ENCODE results near the gene LRPAP1. TPM values are rescaled to one million over a fixed set of nuclear protein-coding genes. Genes with fewer than 3 reads are reported as not detected.
A peak's percentile ranks its signal among the peaks of the same experiment; 100 is the strongest.

LRPAP1 gene
- total RNA-seq, 1 donor from 2014 or later = 64.6 TPM

DNA sequence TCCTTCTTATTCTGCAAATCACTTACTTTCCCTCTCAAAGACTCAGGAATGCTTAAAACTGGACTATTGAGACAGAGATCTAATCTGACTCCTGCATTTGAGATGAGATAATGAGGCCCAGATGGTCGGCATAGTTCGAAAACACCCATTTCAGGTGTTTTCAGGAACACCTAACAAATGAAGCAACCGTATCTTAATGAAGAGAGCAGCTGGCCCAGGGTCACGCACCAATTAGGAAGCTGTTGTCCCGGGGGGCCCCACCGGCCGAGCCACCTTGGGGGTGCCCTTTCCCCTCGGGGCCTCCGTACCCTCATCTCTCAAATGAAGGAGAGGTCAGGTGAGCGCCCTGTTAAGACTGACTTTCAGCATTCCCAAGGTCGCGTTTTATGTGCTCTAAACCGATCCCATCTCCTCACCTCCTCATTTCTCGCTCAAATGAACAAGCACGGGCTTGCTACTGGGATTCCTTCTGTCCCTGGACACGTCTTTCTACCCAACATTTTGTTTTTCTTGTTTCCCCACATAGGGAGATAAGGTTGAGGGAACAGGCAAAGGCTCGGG is 824 bp downstream of the LRPAP1 start:
- ATAC-seq = peak; percentile 6

GRCh38 chr4:3530663-3531254 is 1.5 kb downstream of the LRPAP1 start:
- ATAC-seq = no peak

DNA sequence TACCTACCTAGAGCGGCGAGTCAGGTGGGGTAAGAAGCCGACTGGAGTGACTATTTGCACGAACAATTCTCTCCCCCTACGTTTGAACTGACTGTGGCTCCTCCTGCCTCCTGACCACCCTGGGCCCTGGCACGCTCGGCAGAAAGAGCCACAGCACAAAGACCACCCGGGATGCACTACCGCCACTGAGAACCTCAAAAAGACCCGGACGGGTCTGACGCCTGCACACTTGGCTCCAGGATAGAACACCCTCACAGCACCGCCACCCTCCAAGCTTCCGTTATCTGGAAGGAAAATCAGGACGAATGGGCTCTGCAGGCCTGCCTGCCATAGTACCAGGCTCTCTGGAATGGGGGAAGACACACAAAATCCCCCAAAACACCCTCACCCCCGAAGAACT is 2.2 kb downstream of the LRPAP1 start:
- ATAC-seq = no peak

GRCh38 chr4:3529363-3529762 is 2.9 kb downstream of the LRPAP1 start:
- no peak for ATAC-seq

DNA sequence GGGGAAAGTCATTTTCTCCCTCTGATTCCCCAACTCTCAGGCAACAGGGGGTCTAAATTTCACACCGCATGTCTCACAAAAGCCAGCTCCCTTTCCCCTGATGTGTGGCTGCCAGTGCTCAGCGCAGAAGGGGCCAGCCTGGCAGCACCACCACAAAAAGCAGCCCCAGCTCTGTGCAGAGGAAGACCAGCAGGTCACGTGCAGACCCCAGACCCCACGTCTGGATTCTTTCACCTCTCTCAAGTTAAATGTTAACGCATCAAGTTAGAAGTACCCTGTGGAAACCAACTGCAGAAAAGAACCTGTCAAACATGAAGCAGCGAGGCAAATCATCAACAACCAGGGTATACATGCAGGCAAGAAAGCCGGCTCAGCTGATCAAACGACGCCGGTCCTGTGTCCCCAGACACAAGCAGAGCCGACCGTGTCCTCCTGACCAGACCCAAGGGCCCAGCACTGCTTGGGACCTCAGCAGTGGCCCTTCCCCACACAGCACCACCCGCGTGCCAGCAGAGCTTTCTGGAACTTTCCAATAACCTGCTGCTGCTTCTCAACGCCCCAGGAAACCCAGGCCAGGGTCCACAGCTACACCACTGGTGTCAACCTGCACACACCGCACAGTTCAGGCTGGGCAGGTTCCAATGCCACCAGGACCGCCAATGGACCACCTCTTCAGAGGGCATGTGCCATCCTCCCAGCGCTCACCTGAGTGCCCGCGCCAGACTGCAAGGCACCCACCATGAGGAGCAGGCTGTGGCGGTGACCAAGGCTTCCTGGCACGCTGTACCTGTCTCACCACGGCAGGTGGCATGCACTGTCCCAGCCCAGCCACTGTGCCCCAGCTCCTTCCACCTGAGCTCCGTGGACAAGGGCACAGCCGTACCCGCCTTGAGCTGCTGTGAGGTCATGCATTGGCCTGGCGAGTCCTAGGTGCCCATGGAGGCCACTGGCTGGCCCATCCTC is 4.0 kb downstream of the LRPAP1 start:
- ATAC-seq = no peak

- no peak for ATAC-seq
Measured at GRCh38 chr4:3527101-3527913, 4.9 kb downstream of the LRPAP1 start.

DNA sequence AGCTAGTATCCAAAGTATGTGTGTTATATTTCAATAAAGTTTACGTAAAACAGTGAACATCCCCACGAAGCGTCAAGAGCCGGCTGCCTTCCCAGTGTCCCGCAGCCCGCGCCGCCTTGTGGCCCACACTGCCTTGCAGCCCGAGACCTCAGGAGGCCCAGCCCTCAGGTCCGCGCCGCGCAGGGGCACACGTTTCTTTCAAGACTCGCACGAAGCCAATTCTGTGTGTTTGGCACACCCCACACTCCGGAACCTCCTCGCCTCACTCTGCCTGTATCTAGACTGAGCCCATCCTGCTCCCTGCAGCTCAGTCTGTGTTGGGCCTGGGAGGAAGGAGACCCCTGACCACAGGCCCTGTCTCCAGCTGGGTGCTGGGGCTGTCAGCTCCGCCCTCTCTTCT is 5.8 kb downstream of the LRPAP1 start:
- no peak for ATAC-seq

DNA sequence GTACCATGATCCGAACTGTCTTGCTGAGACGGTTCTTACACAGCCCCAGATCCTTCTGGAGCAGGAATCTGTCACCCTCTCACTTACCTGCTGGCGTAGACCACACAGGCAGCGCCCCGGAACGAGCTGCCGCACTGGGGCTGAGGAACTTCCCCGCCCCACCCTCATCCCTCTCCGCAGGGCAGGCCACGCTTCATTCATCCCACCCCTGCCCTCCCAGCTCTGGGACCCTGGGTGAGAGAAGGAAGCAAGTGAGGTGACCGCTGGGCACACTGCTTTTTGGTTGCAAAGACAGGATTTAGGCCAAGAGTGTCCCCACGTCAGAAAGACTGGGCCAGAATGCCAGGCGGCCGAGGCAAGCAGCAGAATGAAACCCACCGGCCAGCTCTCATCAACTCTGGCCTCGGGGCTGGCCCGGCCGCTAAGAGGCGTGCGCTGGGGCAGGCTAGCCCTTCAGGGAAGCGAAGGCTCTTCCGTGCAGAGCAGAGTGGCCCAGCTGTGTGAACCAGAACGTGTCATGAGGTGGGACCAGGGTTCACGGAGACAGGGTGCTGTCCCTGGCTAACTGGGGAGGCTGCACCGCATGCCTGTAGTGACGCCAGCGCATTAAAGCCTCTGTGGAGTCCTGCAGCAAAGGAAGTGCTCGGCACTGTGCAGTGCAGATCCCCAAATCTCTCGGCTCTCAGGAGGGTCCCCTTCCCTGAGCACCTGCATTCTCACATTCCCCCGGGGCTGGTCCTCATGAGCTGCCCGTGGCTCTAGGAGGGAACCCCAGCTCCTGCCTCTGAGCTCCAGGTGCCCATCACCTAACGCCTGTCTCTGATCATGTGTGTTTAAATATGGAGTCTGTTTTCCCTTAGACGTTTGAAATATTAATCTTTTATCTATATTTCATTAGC is 6.4 kb downstream of the LRPAP1 start:
- ATAC-seq = no peak

GRCh38 chr4:3524920-3525319 is 7.3 kb downstream of the LRPAP1 start:
- ATAC-seq = no peak

GRCh38 chr4:3524349-3524748 is 7.9 kb downstream of the LRPAP1 start:
- ATAC-seq = no peak

DNA sequence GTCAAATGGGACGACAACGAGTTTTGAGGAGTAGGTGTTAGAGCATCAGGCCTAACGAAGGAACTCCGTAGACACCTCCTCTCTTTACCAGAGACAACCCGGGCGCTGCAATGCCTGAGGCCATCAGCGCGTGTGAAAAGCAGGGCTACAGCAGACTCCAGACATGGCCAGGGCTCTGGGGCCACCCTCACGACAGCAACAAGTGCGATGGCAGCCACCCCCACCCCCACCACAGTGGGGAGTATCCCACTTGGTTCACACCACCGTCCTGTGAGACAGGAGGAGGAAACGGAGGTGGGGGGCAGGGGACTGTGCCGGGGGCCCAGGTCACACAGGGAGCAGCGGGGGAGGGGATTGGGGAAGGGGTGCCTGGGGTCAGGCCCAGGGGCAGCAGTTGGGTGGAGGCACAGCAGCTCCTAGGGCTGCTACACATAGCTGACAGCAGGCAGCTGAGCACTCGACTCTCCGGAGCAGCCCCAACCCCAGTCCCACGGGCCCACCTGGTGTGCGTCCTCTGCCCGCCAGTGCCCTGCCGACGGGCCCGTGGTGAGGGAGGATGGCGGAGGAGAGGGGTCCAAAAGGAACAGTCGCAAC is 8.5 kb downstream of the LRPAP1 start:
- ATAC-seq = no peak

GRCh38 chr4:3523146-3523627 is 9.0 kb downstream of the LRPAP1 start:
- ATAC-seq = no peak

DNA sequence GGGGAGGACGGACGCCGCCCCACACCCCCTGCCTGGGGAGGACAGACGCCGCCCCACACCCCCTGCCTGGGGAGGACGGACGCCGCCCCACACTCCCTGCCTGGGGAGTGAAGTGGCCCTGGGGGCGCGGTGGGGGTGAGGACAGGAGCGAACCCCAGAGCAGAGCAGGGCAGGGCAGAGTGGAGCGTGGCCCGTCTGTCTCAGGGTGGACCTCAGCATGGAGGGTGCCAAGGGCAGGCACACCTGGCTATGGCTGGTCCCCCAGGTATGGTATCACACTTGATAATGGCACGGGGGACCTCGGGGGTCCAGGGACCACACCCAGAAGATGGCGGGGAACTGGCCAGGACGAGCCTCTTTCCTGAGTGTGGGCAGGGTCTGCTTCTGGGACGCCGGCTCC is 9.6 kb downstream of the LRPAP1 start:
- no peak for ATAC-seq

DNA sequence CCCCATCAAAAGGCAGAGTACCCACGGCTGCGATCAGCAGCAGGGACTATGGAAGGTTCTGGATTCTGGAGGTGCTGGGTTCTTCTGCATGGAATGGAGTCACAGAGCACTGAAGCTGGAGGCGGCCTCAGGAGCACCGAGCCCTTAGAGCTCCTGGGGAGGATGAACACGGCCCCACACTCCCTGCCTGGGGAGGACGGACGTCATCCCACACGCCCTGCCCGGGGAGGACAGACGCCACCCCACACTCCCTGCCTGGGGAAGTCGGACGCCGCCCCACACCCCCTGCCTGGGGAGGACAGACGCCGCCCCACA is 9.9 kb downstream of the LRPAP1 start:
- ATAC-seq = no peak

GRCh38 chr4:3521621-3522325 is 10.4 kb downstream of the LRPAP1 start:
- no peak for ATAC-seq

DNA sequence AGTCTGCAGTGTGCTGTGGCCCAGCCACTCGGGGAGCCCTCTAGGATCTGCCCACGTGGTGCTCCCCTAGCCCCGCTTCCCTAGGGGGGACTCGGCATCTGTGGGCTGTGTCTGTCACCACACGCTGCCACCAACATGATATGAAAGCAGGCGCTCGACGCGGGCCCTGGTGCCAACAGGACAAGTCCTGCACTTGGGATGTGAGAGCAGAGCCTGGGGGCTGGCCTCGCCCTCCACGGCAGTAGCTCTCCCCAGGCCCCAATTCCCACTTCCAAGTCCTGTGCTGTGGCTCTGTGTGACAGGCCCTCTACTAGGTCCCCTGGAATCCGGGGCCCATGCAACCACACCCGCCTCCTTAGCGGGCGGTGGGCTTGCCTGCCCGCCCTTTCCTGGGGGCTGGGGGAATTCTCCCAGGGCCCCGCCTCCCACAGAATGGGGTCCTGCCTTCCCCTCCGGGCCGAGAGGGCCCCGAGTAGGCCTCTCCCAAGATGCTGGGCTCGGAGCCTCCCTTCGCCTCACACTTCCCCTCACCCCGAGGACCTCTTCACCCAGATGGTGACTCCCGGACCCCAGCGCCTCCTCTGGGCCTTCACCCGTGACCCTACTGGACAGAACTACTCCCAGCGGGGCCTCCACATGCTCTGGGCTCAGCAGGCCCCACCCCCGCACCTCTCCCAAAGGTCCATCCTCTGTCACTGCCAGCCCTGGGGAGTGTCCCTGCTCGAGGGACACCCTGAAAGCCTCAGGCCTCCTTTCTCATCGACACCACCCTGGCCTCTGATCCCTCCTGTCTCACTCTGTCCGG is 11.2 kb downstream of the LRPAP1 start:
- ATAC-seq = peak; percentile 3

- ATAC-seq = no peak
Measured at GRCh38 chr4:3520276-3520675, 11.9 kb downstream of the LRPAP1 start.

DNA sequence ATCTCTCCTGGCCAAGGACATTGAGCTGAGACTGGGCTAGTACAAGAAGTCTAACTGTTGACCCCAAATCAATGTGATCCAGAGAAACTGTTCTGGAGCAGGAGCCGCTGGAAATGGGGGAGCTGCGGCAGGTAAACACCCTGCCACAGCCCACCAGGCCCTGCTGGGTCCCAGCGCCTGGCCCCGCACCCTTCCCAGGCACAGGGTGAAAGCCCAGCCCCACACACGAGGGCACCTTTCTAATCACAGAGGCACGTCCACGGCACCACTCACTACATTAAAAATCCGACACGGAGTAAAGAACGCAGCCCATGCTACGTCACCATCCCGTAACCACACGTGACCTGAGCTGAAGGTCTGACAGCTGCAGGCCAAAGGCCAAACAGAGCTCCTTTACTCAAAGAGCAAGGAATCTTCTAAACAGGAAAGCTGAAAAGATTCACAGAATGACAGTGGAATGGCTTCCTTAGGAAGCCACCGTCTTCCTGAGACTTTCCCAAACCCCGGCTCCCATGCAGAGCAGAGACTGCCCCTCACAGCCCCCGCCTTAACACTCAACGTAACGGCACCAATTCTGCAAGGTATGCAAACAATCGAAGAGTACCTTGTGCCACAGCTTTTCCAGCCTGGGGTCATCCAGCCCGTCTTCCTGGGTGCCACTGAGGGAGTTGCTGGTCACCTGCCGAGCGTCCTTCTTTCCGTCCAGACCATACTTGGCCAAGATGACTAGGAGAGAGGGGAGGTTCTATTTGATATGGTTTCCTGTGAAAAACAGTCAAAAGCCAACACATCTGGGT is 12.6 kb downstream of the LRPAP1 start:
- ATAC-seq = no peak

DNA sequence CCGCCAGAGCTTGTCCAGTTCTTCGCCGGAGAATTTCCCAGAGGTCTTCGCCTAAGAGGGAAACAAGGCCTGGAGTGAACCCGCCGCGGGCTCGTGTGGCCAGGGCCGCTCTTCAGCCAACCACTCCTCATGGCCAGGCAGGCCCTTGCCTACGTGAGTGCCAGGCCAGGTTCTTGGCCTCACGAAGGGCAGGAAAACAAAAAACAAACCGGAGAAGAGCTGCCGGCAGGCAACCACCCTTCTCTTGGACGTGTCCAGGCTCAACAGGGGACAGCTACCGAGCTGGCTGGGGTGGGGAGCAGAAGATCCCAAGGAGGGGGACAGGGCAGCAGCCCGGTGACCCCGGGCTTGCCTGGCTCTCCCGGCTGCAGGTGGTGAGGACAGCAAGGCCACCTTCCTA is 13.3 kb downstream of the LRPAP1 start:
- ATAC-seq = no peak

All from esophagus mucosa (tissue), 1 donor.